PC-9 (cell line): ENCODE measurements around the gene TBX5.

Experiments
- EZH2 ChIP-seq: fragments of 200-600 bp; sonication (generic); IDR thresholded peaks from 2 replicates; pipeline ENCODE4 v1.8.0; 2017; ENCODE audit warnings: antibody characterized with exemption, low read depth
- TF ChIP-seq, protein P1 (sequence below): fragments of 200-600 bp; sonication (generic); conservative IDR thresholded peaks from 2 replicates; pipeline ENCODE4 v1.6.1; 2017; ENCODE audit warnings: mixed run types, antibody characterized with exemption, mild to moderate bottlenecking, moderate library complexity

- TF ChIP-seq, protein P1, sequence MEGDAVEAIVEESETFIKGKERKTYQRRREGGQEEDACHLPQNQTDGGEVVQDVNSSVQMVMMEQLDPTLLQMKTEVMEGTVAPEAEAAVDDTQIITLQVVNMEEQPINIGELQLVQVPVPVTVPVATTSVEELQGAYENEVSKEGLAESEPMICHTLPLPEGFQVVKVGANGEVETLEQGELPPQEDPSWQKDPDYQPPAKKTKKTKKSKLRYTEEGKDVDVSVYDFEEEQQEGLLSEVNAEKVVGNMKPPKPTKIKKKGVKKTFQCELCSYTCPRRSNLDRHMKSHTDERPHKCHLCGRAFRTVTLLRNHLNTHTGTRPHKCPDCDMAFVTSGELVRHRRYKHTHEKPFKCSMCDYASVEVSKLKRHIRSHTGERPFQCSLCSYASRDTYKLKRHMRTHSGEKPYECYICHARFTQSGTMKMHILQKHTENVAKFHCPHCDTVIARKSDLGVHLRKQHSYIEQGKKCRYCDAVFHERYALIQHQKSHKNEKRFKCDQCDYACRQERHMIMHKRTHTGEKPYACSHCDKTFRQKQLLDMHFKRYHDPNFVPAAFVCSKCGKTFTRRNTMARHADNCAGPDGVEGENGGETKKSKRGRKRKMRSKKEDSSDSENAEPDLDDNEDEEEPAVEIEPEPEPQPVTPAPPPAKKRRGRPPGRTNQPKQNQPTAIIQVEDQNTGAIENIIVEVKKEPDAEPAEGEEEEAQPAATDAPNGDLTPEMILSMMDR = no peak
- no peak for TF ChIP-seq EZH2
These were observed 78.2 kb downstream of the TBX5 start for GRCh38 chr12:114327765-114328164.
